H1 (cell line): Measurements from ENCODE around the gene NOL12. TPM values are rescaled to one million over a fixed set of nuclear protein-coding genes. Genes with fewer than 3 reads are reported as not detected.

Source experiments
- RAD21 ChIP-seq, 2 experiments: IDR thresholded peaks in 1 of 2; conservative IDR thresholded peaks in 1 of 2; 2 replicates each; pipeline ENCODE4 v1.6.1; 2011; ENCODE audit warnings: low read depth in 2 of 2, low read length in 2 of 2, improper control_type of control experiment in 1 of 2, inconsistent platforms in 1 of 2, mild to moderate bottlenecking in 1 of 2, moderate library complexity in 1 of 2
- polyA plus RNA-seq, 7 experiments: library from polyadenylated mRNA; depleted of rRNA in 3 of 7; stranded (reverse) in 5 of 7; unstranded in 2 of 7; fragments of >200 nt in 5 of 7; fragments of 200-250 nt in 2 of 7; gene quantifications; 1 replicate in 5 of 7; 2 replicates in 1 of 7; 4 replicates in 1 of 7; pipeline versions ENCODE4 v1.2.1 to v1.2.3, GENCODE V29; 2011 to 2013; ENCODE audit warnings: missing spikeins in 2 of 7, mixed read lengths in 2 of 7
- total RNA-seq: library from RNA; stranded (reverse); fragmentation: NEBNext Ultra II Directional; extraction: Animal tissue kit (Norgen Biotek cat#: 25700); gene quantifications from 2 replicates; pipeline ENCODE4 v1.2.1, GENCODE V29; 2021

The NOL12 gene
- total and polyA plus RNA-seq, 2 of the 8 experiments (the other 6 are each of a cell fraction or from before 2014, with no cell fraction given) = 25.3 to 28.3 TPM

GRCh38 chr22:37705205-37705604 is 19.1 kb downstream of the NOL12 start (continued):
- no peak for TF ChIP-seq RAD21 (IDR thresholded peaks at IDR 0.05 in 1 of 2, conservative IDR thresholded peaks at IDR 0.05 in 1 of 2; ENCODE audit: low read depth in 2 of 2, low read length in 2 of 2)
